IPS DF 19.7 (cell line): ENCODE results near the gene NAT8L.
"Not testable (repeated sequence)": the region's sequence is repeated elsewhere in the genome, so short reads cannot be mapped to it uniquely, and the experiment has no call there.

Experiments used
- DNase-seq: peaks from one replicate; pipeline ENCODE4 v3.0.0-alpha.2; 2013; ENCODE audit warnings: low read depth, low spot score

The NAT8L gene, protein sequence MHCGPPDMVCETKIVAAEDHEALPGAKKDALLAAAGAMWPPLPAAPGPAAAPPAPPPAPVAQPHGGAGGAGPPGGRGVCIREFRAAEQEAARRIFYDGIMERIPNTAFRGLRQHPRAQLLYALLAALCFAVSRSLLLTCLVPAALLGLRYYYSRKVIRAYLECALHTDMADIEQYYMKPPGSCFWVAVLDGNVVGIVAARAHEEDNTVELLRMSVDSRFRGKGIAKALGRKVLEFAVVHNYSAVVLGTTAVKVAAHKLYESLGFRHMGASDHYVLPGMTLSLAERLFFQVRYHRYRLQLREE

DNA sequence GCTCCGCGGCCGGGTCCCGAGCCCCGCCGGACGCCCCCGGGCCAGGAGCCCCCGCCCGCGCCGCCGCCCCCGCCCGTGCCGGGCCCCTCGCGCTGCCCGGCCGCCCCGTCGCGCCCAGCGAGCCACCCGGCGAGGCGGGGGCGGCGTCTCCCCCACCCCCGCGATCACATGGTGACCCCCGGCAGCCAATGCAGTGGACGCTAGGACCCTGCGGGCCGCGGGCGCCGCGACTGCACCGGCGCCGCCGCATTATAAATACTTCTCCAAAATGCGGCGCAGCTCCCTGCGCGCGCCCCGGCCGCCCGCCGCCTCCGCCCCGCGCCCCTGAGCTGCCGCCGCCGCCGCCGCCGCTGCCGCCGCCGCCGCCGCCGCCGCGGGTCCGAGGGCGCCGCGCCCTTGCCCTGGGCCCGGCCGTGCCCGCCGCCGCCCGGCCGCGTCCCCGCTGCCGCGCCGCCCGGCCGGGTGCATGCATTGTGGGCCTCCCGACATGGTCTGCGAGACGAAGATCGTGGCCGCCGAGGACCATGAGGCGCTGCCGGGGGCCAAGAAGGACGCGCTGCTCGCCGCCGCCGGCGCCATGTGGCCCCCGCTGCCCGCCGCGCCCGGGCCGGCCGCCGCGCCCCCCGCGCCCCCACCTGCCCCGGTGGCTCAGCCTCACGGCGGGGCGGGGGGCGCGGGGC is at the start of gene NAT8L:
Gene NAT8L (plus strand): TSS at position 282 of the 680 bp plus-strand sequence. CDS start 185 bp downstream, at position 467.
- no peak for DNase-seq

DNA sequence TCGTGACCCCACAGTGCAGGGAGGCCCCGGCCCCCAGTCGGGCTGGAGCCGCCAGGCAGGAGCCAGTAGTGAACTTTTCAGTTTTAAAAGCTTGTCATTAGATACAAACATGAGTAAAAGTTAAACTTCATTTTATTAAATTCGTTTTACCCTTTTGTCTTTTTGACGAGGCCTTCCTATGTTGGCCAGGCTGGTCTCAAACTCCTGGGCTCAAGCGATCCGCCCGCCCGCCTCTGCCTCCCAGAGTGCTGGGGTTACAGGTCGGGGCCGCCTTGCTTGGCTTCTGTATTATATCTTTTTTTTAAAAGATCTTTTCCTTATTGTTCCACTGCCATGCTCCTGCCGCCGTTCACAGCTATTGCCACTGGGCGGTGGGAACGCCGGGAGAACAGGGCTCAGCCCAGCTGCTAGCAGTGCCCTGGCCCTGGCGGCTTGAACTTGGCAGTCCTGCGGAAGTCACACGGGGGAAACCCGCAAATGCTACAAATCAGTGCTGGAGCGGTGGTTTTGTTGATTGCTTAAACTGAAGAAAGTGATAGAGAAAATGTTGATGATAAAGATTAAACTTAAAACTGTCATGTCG is 49.4 kb upstream of the NAT8L start:
- DNase-seq: peak; percentile 28

DNA sequence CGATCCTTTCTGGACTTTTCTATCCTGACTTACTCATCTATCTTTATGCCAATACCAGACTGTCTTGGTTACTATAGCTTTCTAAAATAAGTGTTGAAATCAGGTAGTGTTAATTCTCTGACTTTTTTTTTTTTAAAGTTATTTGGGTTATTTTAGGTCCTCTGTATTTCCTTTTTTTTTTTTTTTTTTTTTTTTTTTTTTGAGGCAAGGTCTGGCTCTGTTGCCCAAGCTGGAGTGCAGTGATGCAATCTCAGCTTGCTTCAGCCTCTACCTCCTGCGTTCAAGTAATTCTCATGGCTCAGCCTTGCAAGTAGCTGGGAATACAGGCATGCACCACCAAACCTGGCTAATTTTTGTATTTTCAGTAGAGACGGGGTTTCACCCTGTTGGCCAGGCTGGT is 47.5 kb upstream of the NAT8L start:
- no peak for DNase-seq

DNA sequence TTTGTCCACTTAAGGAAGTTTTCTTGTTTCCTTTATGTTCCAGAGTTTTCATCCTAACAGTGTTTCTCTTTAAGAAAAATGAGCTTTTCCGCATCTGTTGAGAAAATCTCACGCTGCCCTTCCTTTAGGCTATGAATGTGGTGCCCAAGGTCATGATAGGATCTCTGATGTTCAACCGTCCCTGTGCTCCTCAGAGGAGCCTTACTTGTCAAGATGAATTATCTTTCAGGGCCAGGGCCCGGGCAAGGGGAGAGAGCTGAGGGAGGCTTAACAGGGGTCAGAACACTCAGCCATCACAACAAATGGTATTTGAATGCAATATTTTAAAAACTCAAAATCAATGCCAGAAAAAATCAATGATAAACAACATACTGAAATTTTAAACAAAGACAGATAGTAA is 44.1 kb upstream of the NAT8L start:
- DNase-seq: no peak

DNA sequence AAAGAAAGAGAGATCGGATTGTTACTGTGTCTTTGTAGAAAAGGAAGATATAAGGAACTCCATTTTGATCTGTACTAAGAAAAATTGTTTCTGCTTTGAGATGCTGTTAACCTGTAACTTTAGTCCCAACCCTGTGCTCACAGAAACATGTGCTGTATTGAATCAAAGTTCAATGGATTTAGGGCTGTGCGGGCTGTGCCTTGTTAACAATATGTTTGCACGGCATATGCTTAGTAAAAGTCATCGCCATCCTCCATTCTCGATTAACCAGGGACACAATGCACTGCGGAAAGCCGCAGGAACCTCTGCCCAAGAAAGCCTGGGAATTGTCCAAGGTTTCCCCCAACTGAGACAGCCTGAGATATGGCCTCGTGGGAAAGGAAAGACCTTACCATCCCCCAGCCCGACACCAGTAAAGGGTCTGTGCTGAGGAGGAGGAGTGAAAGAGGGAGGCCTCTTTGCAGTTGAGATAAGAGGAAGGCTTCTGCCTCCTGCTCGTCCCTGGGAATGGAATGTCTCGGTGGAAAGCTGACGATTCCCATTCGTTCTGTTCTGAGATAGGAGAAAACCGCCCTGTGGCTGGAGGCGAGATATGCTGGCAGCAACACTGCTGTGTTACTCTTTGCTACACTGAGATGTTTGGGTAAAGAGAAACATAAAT is 37.6 kb upstream of the NAT8L start:
- not testable (repeated sequence) for DNase-seq

DNA sequence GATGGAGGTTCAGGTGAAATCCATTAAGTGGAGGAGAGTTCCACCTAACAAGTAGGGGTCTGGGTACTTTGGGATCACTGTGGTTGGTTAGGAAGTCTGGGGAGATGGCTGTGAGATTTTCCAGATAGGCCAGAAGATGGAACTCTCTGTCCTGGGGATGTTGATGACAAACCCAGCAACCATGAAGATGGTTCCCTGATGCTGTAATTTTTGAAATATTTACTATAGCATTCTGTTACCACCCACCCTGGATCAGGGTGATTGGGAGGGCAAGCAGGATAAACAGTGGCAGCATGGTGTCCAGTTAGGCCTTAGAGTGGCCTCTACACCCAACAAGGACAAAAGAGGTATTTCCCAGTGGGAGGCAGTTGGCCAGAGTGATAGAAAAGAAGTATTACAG is 34.4 kb upstream of the NAT8L start:
- no peak for DNase-seq

DNA sequence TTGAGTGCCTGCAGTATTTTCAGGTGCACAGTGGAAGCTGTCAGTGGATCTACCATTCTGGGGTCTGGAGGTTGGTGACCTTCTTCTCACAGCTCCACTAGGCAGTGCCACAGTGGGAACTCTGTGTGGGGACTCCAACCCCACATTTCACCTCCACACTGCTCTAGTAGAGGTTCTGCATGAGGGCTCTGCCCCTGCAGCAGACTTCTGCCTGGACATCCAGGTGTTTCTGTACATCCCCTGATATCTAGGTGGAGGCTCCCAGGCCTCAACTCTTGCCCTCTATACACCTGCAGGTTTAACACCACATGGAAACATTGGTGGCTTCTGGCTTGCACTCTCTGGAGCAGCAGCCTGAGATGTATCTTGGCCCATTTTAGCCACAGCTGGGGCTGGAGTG is 33.3 kb upstream of the NAT8L start:
- DNase-seq: no peak

DNA sequence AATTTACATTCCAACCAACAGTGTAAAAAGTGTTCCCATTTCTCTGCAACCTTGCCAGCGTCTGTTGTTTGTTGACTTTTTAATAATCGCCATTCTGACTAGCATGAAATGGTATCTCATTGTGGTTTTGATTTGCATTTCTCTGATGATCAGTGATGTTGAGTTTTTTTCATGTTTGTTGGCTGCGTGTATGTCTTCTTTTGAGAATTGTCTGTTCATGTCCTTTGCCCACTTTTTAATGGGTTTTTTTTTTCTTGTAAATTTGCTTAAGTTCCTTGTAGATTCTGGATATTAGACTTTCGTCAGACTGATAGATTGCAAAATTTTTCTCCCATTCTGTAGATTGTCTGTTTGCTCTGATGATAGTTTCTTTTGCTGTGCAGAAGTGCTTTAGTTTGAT is 32.0 kb upstream of the NAT8L start:
- DNase-seq: not testable (repeated sequence)

DNA sequence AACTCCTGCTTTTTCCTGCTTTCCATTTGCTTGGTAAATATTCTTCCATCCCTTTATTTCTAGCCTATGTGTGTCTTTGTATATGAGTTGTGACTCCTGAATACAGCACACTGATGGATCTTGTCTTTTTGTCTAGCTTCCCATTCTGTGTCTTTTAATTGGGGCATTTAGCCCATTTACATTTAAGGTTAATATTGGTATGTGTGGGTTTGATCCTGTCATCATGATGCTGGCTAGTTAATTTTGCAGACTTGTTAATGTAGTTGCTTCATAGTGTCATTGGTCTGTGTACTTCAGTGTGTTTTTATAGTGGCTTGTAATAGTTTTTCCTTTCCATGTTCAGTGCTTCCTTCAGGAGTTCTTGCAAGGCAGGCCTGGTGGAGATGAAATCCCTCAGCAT is 28.0 kb upstream of the NAT8L start:
- not testable (repeated sequence) for DNase-seq

DNA sequence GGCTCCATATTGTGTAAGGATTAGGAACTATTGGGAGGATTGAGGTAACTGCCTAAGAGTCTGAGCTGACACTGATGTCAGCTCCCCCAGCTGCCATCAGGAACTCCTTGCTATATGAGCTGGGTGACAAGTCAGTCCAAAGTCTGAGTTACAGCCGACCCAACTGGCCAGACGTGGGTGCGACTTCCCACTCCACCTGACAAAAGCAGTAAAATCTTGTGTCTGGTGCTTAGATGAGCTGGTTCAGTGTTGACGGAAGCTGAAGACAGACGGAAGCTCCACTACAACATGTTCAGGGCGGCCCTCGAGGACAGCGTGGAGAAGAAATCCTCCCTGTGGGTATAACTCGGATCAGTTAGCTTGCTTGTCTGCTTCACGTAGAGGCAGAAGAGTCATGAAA is 22.8 kb upstream of the NAT8L start:
- DNase-seq: no peak

DNA sequence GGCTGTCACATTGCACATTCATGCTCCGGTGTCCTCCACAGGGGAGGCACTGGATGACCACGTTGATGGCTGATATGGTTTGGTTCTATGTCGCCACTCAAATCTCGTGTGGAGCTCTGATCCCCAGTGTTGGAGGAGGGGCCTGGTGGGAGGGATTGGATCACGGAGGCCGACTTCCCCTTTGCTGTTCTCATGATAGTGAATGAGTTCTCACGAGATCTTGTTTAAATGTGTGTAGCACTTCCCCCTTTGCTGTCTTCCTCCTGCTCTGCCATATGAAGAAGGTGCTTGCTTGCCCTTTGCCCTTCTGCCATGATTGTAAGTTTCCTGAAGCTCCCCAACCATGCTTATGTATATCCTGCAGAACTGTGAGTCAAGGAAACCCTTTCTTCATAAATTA is 22.3 kb upstream of the NAT8L start:
- DNase-seq: no peak

DNA sequence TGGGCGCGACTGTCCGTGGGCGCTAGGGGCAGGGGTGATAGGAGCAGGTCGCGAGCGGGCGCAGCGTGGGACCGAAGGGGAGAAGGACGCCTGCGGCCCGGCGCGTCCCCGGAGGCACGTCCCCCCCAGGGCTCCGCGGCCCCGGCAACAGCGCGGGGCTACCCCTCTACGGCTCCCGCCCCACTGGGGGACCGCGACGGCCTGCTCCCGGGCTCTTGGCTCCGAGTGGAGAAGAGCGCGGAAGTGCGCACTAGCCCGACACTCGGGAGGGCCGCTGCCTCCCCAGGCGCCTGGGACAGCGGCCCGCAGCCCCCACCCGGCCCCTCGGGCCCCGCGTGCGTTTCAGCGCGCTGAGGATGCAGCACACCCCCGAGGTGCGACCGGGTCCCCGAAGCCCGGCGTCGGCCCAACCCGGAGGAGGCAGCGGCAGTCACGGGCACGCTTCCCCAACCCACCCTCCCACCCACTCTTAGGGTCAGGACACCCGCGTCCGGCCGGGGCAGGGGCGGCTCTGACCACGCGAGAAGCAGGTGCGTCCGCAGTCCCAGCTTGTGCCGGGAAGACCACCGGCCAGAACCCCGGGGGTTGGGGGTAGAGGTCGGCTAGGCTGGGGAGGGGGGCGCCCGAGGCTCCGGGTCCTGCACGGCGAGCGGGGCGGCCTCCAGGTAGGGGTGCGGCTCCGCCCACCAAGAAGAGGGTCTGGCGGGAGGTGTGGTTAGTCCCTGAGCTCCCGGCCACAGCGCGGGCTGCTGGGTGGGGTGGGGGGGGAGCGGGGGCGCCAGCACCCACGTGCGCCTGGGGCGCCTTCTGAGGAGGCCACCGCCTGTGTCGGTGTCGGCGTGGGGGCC is 18.5 kb upstream of the NAT8L start:
- no peak for DNase-seq

DNA sequence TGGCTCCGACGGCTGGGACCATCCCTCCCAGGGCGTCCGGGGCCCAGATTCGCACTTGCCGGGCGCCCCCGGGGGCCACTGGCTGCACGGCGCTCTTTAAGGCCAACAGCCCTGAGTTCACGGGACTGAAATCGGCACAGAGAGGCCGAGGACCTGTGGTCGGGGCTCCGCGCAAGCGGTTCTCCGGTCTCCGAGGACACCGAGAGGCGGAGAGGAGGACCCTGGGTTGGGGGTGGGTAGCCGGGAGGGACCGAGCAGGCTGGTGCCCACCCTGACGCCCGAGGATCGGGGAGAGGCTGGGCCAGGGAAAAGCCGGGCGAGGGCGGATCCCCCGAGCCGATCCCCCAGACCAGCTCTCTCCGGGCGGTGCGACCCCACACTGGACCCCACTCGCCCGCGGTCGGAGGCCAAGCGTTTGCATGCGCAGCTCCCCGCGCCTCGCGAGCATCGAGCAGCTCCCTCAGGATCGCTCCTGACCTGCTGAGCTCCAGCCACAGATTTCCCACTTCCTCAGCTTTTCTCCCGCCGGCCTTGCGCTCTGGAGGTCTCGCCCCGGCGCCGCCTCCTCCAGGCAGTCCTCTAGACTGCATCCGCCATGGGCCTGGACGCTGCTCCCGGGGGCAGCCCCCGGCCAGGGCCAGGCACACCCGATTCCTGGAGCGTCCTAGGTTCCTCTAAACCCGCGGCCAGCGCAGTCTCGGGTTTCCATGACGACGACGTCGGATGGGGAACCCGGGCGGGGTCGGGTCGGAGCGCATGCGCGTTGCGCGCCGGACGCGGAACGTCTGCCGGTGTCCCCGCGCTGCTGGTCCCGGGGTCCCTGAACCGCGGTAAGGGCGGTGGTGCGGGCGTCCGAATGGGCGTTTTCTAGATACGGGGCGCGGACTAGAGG is 17.6 kb upstream of the NAT8L start:
- peak; percentile 54 for DNase-seq

DNA sequence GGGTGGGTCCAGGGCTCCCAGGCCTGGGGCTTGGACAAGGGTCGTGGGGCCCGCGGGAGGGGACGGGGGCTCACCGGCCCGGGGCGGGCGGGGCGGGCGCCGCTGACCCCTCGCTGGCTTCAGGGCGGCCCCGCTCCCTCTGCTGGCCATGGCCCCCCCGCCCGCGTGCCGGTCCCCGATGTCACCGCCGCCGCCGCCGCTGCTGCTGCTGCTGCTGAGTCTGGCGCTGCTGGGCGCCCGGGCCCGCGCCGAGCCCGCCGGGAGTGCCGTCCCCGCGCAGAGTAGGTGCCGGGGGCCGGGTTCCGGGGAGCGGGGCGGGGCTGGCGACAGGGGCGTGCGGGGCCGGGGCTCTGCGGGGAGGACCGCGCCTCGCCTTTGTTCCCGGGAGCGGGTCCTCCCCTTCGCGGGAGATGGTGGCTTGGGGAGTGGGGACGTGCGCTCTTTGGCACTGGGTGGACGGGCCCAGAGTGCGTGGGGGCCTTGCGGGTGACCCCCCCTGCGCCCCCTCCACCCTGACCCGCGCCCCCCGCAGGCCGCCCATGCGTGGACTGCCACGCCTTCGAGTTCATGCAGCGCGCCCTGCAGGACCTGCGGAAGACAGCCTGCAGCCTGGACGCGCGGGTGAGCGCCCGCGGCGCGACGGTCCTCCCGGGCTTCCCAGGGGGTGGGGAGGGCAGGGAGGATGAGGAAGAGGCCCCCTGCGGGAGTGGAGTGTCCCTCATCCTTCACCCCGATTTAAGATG is 16.8 kb upstream of the NAT8L start:
- no peak for DNase-seq

DNA sequence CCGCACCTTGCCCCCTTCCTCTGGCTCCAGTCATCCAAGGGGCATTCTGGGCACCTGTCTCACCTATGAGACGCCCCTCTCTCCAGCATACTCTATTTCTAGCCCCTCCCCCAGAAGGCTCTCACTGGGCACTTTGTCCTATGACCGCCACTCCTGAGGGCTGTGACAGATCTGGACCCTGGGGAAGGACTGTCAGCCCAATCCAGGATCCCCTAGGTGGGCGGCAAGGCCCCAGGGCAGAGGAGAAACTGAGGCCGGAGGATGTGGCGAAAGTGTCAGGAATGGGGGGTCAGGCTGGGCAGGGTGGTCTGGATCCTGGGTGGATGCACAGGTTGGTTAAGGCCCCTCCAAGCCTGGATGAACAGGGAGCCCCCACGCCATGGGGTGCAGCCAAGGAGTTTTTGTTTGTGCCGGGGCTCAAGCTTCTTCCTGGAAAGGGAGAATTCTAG is 16.2 kb upstream of the NAT8L start:
- DNase-seq: no peak

DNA sequence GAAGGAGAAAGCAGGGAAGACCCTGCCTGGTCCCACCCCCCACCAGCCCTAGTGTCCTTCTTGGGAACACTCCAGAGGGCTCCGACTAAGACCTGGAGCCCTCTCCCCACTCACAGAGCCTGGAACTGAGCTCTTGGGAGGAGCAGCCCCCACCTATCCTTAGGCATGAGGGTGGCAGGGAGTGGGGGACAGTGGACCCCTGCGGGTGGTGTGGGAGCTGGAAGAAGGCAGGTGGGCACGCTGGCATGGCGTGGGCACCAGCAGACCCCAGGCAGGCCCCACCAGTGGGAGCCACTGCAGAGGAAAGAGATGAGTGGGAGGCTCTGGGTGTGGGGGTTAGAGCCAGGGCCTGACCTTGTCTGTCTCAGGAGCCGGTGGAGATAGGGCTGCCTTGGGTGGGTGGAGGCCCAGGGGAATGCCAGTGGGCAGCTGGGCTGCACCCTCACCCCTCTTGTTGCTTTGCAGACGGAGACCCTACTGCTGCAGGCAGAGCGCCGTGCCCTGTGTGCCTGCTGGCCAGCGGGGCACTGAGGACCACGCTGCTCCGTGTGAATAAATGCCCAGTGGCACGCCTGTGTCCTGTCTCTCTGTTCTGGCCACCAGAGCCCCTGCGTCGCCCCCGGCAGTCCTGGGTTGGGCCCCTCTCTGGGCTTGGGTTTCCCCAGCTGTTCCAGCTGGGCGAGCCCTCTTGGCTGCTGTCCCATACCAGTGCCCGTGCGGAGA is 15.6 kb upstream of the NAT8L start:
- DNase-seq: no peak

DNA sequence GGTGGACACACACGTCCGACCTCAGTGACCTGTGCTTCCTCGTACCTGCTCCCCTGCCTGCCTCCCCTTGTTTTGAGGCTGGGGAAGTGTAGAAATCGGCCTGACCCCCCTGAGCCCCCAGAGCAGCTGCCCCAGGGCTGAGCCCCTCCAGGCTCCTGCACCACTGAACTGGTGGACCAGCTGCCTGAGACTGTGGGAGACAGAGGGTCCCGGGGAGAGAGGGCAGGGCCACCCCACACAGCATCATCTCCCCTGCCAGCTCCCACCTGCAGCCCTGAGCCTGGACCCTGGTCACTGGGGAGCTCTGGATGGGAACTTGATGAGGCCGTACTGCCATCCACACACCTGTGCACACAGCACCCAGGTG is 15.0 kb upstream of the NAT8L start:
- no peak for DNase-seq

DNA sequence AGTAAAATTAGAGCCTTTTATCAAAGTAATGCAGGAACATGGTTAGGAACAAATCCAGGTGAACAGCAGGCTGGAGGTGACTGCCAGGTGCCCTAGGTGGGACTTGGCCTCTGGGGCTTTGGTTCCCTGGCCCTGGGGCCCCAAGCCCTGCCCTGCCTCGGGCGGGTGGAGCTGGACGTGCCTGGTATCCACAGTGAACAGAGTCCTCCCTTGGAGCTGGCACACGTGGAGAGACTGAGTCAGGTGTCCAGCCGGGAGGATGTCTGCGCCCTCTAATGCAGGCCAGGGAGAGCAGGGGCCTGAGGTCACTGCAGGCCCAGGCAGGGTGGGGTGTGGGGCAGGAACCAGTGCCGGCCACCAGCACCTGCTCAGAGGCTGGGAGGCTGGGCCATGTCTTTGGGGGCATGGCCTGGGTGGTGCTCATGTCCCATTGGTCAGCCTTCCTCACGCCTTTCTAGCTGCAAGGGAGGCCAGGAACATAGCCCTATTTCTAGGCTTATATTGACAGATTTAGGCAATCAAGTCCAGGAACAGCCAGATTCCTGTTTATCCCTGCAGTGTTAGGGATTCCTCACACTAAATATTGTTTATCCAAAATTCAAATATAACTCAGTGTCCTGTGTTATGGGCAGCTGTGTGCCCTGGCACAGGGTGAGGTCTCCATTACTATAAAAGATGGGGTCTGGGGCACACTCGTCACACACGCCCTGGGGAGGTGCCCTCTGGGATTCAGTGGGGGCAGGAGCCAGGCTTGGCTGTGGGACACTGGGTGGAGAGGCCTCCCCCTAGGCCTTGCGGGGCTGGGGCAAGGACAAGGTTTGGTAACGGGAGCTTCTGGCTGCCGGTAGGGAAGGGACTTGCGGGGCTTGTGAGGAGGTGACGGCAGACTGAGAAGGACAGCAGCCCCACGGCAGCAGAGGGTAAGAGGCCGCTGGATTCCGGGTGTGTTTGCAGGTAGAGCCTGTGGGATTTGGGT is 14.3 kb upstream of the NAT8L start:
- DNase-seq: no peak
